NCI-H1694 (cell line): ENCODE results near the gene ASAH2.
A peak's percentile ranks its signal among the peaks of the same experiment; 100 is the strongest.
"Not testable (repeated sequence)": the region's sequence is repeated elsewhere in the genome, so short reads cannot be mapped to it uniquely, and the experiment has no call there.

Experiments used
- DNase-seq: peaks from one replicate; lab custom pipeline; 2025; lab: John Stamatoyannopoulos, UW

Gene ASAH2

GRCh38 chr10:50254479-50254878 is 3.2 kb upstream of the ASAH2 start:
- no peak for DNase-seq

GRCh38 chr10:50250096-50250854 is 1.0 kb downstream of the ASAH2 start:
- DNase-seq, result no peak

- DNase-seq, result no peak
These were observed 2.7 kb downstream of the ASAH2 start for GRCh38 chr10:50248598-50248997.

GRCh38 chr10:50248062-50248461 is 3.3 kb downstream of the ASAH2 start:
- no peak for DNase-seq

- DNase-seq, result no peak
These were observed 7.1 kb downstream of the ASAH2 start for GRCh38 chr10:50244201-50244600.

GRCh38 chr10:50242777-50243176 is 8.5 kb downstream of the ASAH2 start:
- no peak for DNase-seq

- DNase-seq, result not testable (repeated sequence)
These were observed 9.8 kb downstream of the ASAH2 start for GRCh38 chr10:50241478-50241877.

GRCh38 chr10:50234486-50234885 is 16.8 kb downstream of the ASAH2 start:
- no peak for DNase-seq

- no peak for DNase-seq
These were observed 19.1 kb downstream of the ASAH2 start for GRCh38 chr10:50232261-50232639.

GRCh38 chr10:50231515-50232260 is 19.6 kb downstream of the ASAH2 start:
- DNase-seq, result no peak

GRCh38 chr10:50229460-50229859 is 21.9 kb downstream of the ASAH2 start:
- no peak for DNase-seq

GRCh38 chr10:50228672-50229071 is 22.6 kb downstream of the ASAH2 start:
- DNase-seq, result no peak

- DNase-seq, result no peak
These were observed 24.7 kb downstream of the ASAH2 start for GRCh38 chr10:50226610-50227009.

GRCh38 chr10:50224330-50224952 is 26.9 kb downstream of the ASAH2 start:
- DNase-seq, result peak; percentile 57

GRCh38 chr10:50222199-50222598 is 29.1 kb downstream of the ASAH2 start:
- no peak for DNase-seq

GRCh38 chr10:50221470-50221869 is 29.8 kb downstream of the ASAH2 start:
- no peak for DNase-seq

GRCh38 chr10:50219646-50220045 is 31.7 kb downstream of the ASAH2 start:
- no peak for DNase-seq

- no peak for DNase-seq
These were observed 32.1 kb downstream of the ASAH2 start for GRCh38 chr10:50219200-50219599.

GRCh38 chr10:50216894-50217293 is 34.4 kb downstream of the ASAH2 start:
- DNase-seq, result no peak

GRCh38 chr10:50216418-50216817 is 34.9 kb downstream of the ASAH2 start:
- no peak for DNase-seq

GRCh38 chr10:50211670-50212069 is 39.6 kb downstream of the ASAH2 start:
- DNase-seq, result no peak

GRCh38 chr10:50210876-50211275 is 40.4 kb downstream of the ASAH2 start:
- DNase-seq, result no peak
